ENCODE data around the gene UVSSA.

DNA sequence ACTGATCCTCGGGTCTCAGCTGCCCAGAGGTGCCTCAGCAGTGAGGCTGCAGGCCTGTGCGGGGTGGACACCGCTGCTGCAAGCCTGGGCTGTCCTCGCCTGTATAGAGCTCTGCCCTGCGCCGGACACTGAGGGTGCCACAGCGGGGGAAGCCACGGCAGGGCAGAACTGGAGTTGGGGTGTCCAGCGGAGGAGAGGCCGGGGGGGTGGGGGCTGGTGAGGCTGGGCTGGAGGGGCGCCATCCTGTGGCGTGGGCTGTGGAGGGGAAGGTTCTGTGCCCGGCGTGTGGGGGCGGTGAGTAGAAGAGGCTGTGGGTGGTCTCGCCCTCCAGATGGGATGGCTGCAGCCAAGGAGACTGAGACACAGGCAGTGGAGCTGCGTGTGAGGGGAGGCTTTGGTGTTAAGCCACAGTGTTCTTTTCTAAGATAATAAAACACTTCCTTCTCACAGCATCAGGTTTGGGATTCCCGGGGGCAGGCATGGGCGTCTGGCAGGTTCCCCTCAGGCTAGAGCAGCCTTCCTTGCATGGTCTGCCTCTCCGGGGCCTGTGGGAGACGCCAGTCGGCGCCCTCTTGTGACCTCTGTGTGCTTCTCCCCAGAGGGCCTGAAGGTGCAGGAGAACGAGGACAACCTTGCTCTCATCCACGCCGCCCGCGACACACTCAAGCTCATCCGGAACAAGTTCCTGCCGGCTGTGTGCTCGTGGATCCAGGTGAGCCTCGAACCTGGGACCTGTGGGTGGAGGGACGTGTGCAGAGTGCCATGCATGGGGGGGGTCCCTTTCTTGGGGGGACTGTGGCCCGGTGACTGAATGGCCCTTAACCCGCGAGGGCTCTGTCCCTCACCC is 7.4 kb downstream of the UVSSA start:
- TF ChIP-seq EZH2 (IDR thresholded peaks at IDR 0.05), result no peak
- no peak for TF ChIP-seq POLR2AphosphoS5 (IDR thresholded peaks at IDR 0.05; ENCODE audit: borderline replicate concordance, low read depth, low read length)
